ENCODE data around the gene ANKRD7.
"Not testable (repeated sequence)": the region's sequence is repeated elsewhere in the genome, so short reads cannot be mapped to it uniquely, and the experiment has no call there.

ANKRD7 gene

GRCh38 chr7:118239014-118239413, 14.5 kb downstream of the ANKRD7 start:
- no peak for DNase-seq

GRCh38 chr7:118240320-118240719, 15.8 kb downstream of the ANKRD7 start:
- not testable (repeated sequence) for DNase-seq

DNA sequence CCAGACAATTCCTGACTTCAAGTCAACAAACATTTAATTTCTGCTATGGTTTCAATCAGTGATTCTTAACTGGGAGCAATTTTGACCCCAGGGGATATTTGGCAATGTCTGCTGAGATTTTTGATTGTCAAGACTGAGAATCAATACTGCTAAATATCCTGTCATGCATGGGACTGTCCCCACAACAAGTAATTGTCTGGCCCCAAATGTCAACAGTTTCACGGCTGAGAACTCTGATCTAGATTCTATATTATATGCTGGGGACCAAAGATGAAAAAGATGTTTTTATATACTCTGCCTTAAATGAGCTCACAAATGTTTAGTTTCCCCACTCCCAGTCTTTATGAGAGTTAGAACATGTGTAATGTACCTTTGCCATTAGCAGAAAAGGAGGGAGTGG, 19.2 kb downstream of the ANKRD7 start:
- DNase-seq = no peak

DNA sequence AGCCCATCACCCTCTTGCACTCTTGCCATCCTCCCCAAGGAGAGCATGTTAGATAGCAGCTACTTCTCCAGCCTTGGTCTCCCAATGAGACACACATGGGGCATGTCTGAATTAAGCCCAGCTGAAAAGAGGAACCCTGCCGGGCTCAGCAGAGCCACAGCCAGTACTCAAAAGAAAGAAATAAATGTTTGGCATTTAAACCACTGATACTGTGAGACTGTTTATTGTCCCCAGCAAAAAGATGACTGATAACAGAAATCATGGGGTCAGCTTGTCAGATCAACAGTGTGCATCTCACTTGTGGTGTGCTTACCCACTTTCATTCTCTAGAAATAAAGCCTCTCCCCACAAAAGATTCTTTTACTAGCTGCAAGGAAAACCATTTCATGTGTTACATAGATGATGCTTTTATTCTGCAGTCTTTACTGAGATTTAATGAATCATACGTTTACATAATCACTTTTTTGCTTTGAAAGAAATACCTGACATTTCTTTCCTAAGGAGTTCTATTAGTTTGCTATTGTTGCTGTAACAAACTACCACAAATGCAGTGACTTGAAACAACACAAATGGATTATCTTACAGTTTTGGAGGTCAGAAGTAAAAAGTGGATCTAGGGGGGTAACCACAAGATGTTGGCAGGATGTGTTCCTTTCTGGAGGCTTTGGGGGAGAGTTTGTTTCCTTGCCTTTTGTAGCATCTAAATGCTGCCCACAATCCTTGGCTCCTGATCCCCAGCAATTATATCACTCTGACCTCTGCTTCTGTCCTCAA, 20.9 kb downstream of the ANKRD7 start:
- DNase-seq = no peak

GRCh38 chr7:118250860-118251494, 26.5 kb downstream of the ANKRD7 start:
- DNase-seq = no peak

DNA sequence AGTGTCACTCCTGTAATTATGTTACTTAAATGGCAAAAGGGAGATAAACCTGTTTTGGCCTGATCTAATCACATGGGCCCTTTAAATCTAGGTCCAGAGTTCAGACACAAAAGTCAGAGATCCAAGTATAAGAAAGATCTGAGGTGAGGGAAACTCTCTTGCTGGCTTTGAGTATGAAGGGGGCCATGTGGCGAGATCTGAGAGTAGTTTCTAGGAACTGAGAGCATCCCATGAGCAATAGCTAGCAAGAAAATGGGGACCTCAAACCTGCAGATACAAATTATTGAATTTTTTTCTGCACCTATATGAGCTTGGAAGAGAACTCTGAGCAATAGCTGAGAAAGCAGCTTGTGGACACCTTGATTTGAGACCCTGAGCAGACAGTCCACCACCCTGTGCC, 27.6 kb downstream of the ANKRD7 start:
- no peak for DNase-seq

DNA sequence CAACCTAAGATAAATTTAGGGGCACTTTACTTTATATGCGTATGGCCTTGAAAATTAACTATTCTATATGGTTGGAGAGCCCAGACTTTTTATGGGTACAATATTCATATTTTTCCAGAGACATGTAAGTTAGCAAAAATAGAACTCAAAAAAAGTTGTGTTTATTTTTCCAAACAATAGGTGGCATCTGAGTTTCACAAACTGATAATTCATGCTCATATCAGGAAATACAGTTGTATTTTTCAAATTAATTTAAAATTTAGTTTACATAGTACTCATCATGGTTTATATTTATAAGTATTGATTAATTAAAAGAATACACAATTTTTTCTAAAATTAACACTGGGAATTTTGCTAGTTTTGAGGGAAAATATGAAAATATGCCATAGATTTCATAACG, 34.6 kb downstream of the ANKRD7 start:
- DNase-seq = no peak

DNA sequence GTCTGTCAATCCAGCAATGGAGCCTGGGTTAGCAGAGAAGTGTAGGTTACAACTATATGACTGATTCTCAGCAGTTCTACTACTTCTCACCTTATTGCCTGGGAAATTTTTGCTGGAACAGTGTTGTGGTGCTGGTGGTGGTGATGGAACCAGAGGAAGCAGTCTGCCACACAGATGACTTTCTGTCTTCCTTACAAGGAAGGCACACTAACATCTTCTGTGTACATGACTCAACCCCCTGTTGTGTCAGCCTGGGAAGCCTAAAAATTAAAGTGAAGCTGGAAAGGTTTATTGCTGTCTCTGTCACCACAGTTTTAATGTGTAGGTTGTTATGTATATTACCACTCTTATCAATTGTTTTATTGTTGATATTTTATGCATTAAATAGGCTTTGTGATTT, 40.3 kb downstream of the ANKRD7 start:
- peak; percentile 1 for DNase-seq

DNA sequence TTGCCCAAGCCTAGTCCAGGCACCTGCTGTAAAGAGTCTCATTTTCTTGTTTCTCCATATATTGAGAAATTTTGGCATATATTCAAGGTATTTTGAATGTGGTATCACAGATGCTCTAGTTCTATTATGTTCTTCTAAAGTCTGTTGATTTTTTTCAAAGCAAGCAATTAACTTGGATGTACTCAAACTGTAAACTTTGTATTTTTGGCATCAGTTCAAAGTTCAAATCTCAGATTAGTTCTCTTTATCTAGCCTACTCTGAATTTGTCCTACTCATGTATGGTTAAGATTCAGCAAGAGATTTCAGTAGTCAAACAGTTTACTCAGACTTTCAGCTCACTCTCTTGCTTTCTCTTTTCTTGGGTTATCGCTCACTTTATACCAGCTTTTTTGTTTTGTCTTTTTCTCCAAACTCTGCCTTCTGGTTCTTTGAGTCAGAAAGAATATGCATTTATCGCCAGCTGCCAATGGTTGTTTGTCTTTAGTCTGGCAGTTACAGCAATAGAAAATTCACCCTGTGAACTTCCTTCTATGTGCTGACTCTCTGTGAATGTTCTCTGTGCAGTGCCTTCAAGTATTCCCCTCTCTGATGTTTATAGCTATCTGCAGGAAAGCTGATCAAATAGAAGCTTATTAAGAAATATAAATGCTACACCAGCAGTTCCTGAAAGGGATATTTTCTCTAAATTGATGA, 56.0 kb downstream of the ANKRD7 start:
- DNase-seq = no peak

DNA sequence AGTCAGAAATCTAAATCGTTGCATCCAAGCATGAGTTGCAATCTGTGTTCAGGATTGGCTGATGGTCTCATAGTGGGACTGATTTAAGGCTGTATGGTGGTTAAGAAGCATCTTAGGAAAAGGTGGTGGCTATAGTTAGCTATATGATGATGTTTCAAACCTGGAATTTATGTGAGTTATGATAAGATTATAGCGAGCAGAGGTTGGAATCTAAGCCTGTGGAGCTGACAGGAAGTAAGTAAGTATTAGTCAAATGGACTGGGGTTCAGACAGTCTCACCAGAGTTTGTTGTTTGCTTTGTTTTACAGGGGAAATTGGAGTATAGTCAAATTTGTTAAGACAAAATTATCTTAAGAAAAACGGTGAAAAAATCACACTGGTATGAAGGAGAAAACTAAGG, 56.7 kb downstream of the ANKRD7 start:
- no peak for DNase-seq

GRCh38 chr7:118285358-118285757, 60.9 kb downstream of the ANKRD7 start:
- DNase-seq = no peak

DNA sequence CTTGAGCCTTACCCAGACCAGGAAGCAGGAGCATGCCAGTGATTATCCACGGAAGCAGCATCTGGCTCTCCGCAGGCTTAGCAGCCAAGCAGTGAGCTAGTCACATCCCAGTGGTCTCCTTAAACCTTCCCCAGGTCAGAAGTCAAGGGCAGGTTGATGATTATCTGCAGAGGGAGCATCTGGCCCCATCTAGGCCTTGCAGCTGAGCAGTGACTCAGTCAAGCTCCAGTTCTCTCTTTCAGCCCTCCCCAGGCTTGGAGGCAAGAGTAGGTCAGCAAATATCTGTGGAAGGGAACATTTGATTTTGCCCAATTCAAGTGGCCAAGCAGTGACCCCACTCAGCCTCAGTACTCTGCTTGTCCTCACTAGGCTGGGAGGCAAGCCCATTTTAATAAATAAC, 61.6 kb downstream of the ANKRD7 start:
- no peak for DNase-seq

GRCh38 chr7:118288098-118288497, 63.6 kb downstream of the ANKRD7 start:
- no peak for DNase-seq

GRCh38 chr7:118289476-118289875, 65.0 kb downstream of the ANKRD7 start:
- no peak for DNase-seq
